Measurements from ENCODE around the gene TMEM238. TPM values are rescaled to one million over a fixed set of nuclear protein-coding genes. Genes with fewer than 3 reads are reported as not detected.

The TMEM238 gene
- total RNA-seq, 6 experiments from 2014 or later = 0.26 to 2.4 (median 0.64) TPM

DNA sequence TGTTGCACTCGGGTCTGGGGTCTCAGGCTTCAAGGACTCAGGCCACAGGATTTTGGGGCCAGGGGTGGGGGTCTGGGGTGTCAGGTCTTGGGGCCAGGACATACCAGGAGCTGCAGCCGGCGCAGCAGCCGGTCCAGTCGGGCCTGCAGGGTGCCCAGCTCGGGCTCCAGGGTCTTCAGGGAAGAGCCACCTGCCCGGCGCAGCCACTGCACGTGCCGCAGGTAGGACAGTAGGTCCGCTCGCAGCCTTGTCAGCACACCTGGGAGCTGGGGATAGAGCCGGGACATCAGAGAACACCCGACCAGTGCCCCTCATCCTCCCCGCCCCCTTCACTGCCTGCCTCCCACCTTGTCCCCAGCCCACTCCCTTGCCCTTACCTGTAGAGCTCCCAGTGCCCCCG lies 16.0 kb downstream of the TMEM238 start:
- Mint-ChIP-seq H3K27me3 (ENCODE audit: insufficient read depth) (peaks cover 4% of the 10 kb centered on the region; the same call in 1 of the 2 replicates), H3K9me3 (no peaks in the 10 kb centered on the region), H3K36me3 (ENCODE audit: low read depth) (peaks cover 8% of the 10 kb centered on the region; the same call in 1 of the 2 replicates), H3K4me1 (ENCODE audit: low read depth) (peaks cover 19% of the 10 kb centered on the region), H3K27ac (peak overlapping the region; percentile 53; the same call in 1 of the 2 replicates), H3K4me3 (peak overlapping the region; percentile 73; the same call in 1 of the 2 replicates)
- no peak for DNase-seq
- TF ChIP-seq CTCF (IDR thresholded peaks at IDR 0.05) = no peak

- peaks cover 11% of the 10 kb centered on the region for H3K4me1 Mint-ChIP-seq (ENCODE audit: low read depth)
- H3K9me3 Mint-ChIP-seq = no peaks in the 10 kb centered on the region
- H3K4me3 Mint-ChIP-seq = peak overlapping the region; percentile 26; the same call in 1 of the 2 replicates
- DNase-seq = no peak
- peak overlapping the region; percentile 32 for H3K27ac Mint-ChIP-seq
- H3K27me3 Mint-ChIP-seq (ENCODE audit: insufficient read depth) = peaks cover 4% of the 10 kb centered on the region; the same call in 1 of the 2 replicates
- peaks cover 8% of the 10 kb centered on the region; the same call in 1 of the 2 replicates for H3K36me3 Mint-ChIP-seq (ENCODE audit: low read depth)
- TF ChIP-seq CTCF (IDR thresholded peaks at IDR 0.05) = no peak
These were observed 17.3 kb downstream of the TMEM238 start for GRCh38 chr19:55366790-55367189.

GRCh38 chr19:55365964-55366363 lies 18.1 kb downstream of the TMEM238 start:
- H3K36me3 Mint-ChIP-seq (ENCODE audit: low read depth) = peaks cover 8% of the 10 kb centered on the region; the same call in 1 of the 2 replicates
- no peak overlapping the region for H3K27ac Mint-ChIP-seq
- H3K9me3 Mint-ChIP-seq = no peaks in the 10 kb centered on the region
- no peak overlapping the region for H3K4me3 Mint-ChIP-seq
- peaks cover 6% of the 10 kb centered on the region for H3K4me1 Mint-ChIP-seq (ENCODE audit: low read depth)
- no peak for TF ChIP-seq CTCF (IDR thresholded peaks at IDR 0.05)
- DNase-seq = no peak
- peaks cover 4% of the 10 kb centered on the region; the same call in 1 of the 2 replicates for H3K27me3 Mint-ChIP-seq (ENCODE audit: insufficient read depth)

DNA sequence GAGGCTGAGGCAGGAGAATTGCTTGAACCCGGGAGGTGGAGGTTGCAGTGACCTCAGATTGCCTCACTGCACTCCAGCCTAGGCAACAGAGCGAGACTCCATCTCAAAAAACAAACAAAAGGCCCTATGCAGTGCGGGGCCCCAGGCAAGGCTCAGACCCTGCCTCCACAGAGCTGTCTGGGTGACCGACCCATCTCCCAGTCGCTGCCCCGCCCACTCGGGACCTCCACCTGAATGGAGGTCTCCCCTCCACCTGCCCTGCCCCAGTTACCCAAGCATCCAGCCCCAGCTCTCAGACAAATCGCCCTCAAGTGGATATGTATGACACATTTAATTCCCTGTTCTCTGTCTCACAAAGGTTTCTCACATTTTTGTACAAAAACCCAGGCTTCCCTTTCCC lies 18.8 kb downstream of the TMEM238 start:
- Mint-ChIP-seq H3K27me3 (ENCODE audit: insufficient read depth) (peaks cover 4% of the 10 kb centered on the region; the same call in 1 of the 2 replicates), H3K4me1 (ENCODE audit: low read depth) (no peaks in the 10 kb centered on the region), H3K9me3 (no peaks in the 10 kb centered on the region), H3K36me3 (ENCODE audit: low read depth) (peaks cover 8% of the 10 kb centered on the region; the same call in 1 of the 2 replicates), H3K27ac (peak overlapping the region; percentile 18; the same call in 1 of the 2 replicates), H3K4me3 (no peak overlapping the region)
- TF ChIP-seq CTCF (IDR thresholded peaks at IDR 0.05) = no peak
- DNase-seq = no peak

- no peak for DNase-seq
- peak within 1 kb of the TSS; percentile 57 for H3K27ac Mint-ChIP-seq
- TF ChIP-seq CTCF (IDR thresholded peaks at IDR 0.05) = no peak
- H3K27me3 Mint-ChIP-seq (ENCODE audit: insufficient read depth) = peaks cover 4% of the 10 kb centered on the region; the same call in 1 of the 2 replicates
- no peaks in the 10 kb centered on the region for H3K9me3 Mint-ChIP-seq
- no peak within 1 kb of the TSS for H3K4me3 Mint-ChIP-seq
- H3K36me3 Mint-ChIP-seq (ENCODE audit: low read depth) = peaks cover 8% of the 10 kb centered on the region; the same call in 1 of the 2 replicates
- no peaks in the 10 kb centered on the region for H3K4me1 Mint-ChIP-seq (ENCODE audit: low read depth)
These were observed 20.9 kb downstream of the TMEM238 start, which contains the start of gene GARIN5B for GRCh38 chr19:55362990-55363716. TSS of gene GARIN5B (minus strand) at chr19:55363260. CDS start at chr19:55363066, 194 bp downstream.

Measured in HFFc6 (cell line).